Psoas muscle (tissue), 8 donors: ENCODE data around the gene FBXW11. TPM values are rescaled to one million over a fixed set of nuclear protein-coding genes. Genes with fewer than 3 reads are reported as not detected.

Experiments used
- ATAC-seq, 4 donors: fragments of 200-7000 bp; cut with Tn5 transposase; one replicate each; pipeline ENCODE4 v1.9.1; 2020; ENCODE audit warnings: moderate library complexity in 3 of 4, mild to moderate bottlenecking in 2 of 4
- DNase-seq, 2 donors: peaks; one replicate each; pipeline ENCODE4 v3.0.0-alpha.2; 2020
- H3K27ac ChIP-seq: fragments of 200-600 bp; one replicate; pipeline ENCODE4 v1.8.0; 2022
- H3K27me3 ChIP-seq, 3 donors: fragments of 200-600 bp in 1 of 3; one replicate each; pipeline versions ENCODE4 v1.6.1 to v1.8.0; 2013 to 2022; ENCODE audit warnings: low read length in 2 of 3, mild to moderate bottlenecking in 2 of 3, moderate library complexity in 1 of 3; ENCODE audit not compliant: insufficient read depth in 3 of 3
- H3K36me3 ChIP-seq, 2 donors: fragments of 200-600 bp in 1 of 2; one replicate each; pipeline versions ENCODE4 v1.6.1 to v1.8.0; 2013 to 2022; ENCODE audit warnings: low read depth in 1 of 2, mild to moderate bottlenecking in 1 of 2, moderate library complexity in 1 of 2; ENCODE audit not compliant: insufficient read depth in 1 of 2
- H3K4me1 ChIP-seq: fragments of 200-600 bp; one replicate; pipeline ENCODE4 v1.8.0; 2022
- H3K4me3 ChIP-seq: fragments of 200-600 bp; one replicate; pipeline ENCODE4 v1.8.0; 2022; ENCODE audit warnings: mild to moderate bottlenecking
- H3K9me3 ChIP-seq: fragments of 200-600 bp; one replicate; pipeline ENCODE4 v1.8.0; 2022
- WGBS, 3 donors: extraction: QIAGEN DNeasy Blood & Tissue Kit; methylation state at CpG; one replicate each; pipeline versions ENCODE4 v1.1.6 to v1.1.7; 2013; 5-methylcytosine and 5-hydroxymethylcytosine counted together
- intact Hi-C, 2 donors: fragments of 100-400 bp; cut with DNase I; formaldehyde crosslinking; loops; one replicate each; pipeline versions ENCODE4 v1.11.0 to v1.14.2; 2022
- polyA plus RNA-seq, 3 donors: library from polyadenylated mRNA; stranded (reverse); fragments of 200-250 nt; gene quantifications; one replicate each; pipeline ENCODE4 v1.2.3, GENCODE V29; 2013
- total RNA-seq, 4 donors: library from RNA; stranded (reverse); fragmentation: NEBNext Ultra II Directional in 2 of 4; extraction: Animal tissue kit (Norgen Biotek cat#: 25700) in 2 of 4; gene quantifications; one replicate each; pipeline versions ENCODE4 v1.2.1 to v1.2.4, GENCODE V29; 2021 to 2023
- TF ChIP-seq, protein P1 (sequence below): fragments of 200-600 bp; IDR thresholded peaks from one replicate; pipeline ENCODE4 v1.8.0; 2022; ENCODE audit warnings: antibody characterized with exemption
- donor health status: healthy with polysubstance abuse.
- donor health status: DM: no; HTN: no; CAD: no; lungs with moderate emphysema.
- donor health status: Bipolar disorder and iron deficiency.
- donor health status: healthy.
- donor health status: DM: yes; HTN: yes; CAD: no.
- donor health status: DM: no; HTN: no; CAD: no.
- donor health status: DM: no; HTN: no; CAD: no.
- donor health status: DM: yes; HTN: yes; CAD: no.

FBXW11 gene
- total and polyA plus RNA-seq, 7 donors: 14.7 to 62.8 (median 50.1) TPM

DNA sequence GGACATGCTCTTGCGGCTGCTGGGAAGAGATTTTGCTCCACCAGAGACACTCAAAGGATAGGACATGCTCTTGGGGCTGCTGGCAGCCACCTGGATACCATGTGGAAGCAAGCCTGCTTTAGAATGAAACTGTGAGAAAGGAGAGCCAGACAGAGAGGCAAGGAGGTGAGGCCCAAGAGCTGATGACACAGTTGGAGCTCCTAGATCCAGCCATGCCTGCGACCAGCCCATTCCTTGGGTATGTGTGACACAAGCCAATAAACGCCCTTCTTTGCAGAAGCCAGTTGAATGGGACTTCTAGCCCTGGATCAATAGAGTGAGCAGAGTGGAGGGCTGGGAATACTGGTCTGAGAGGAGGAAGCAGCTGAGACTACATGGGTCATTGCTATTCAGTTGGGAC is 151.2 kb downstream of the FBXW11 start:
- no peaks in the 10 kb centered on the region for H3K27me3 ChIP-seq
- DNase-seq (no peak), ATAC-seq (no peak)
- intact Hi-C loops: loop anchor here in 1 of 2 donors (5.0 kb wide), 1 partner anchor 433 kb away; no protein-coding TSS in a partner anchor
- TF ChIP-seq, protein P1, sequence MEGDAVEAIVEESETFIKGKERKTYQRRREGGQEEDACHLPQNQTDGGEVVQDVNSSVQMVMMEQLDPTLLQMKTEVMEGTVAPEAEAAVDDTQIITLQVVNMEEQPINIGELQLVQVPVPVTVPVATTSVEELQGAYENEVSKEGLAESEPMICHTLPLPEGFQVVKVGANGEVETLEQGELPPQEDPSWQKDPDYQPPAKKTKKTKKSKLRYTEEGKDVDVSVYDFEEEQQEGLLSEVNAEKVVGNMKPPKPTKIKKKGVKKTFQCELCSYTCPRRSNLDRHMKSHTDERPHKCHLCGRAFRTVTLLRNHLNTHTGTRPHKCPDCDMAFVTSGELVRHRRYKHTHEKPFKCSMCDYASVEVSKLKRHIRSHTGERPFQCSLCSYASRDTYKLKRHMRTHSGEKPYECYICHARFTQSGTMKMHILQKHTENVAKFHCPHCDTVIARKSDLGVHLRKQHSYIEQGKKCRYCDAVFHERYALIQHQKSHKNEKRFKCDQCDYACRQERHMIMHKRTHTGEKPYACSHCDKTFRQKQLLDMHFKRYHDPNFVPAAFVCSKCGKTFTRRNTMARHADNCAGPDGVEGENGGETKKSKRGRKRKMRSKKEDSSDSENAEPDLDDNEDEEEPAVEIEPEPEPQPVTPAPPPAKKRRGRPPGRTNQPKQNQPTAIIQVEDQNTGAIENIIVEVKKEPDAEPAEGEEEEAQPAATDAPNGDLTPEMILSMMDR: no peak
- no peaks in the 10 kb centered on the region for H3K9me3 ChIP-seq
- H3K4me3 ChIP-seq: no peak overlapping the region
- no peaks in the 10 kb centered on the region for H3K36me3 ChIP-seq
- WGBS, 3 donors: 92 to 100% (median 93%) methylated on average over 3 of the region's 3 CpGs
- no peaks in the 10 kb centered on the region for H3K4me1 ChIP-seq
- no peak overlapping the region for H3K27ac ChIP-seq

DNA sequence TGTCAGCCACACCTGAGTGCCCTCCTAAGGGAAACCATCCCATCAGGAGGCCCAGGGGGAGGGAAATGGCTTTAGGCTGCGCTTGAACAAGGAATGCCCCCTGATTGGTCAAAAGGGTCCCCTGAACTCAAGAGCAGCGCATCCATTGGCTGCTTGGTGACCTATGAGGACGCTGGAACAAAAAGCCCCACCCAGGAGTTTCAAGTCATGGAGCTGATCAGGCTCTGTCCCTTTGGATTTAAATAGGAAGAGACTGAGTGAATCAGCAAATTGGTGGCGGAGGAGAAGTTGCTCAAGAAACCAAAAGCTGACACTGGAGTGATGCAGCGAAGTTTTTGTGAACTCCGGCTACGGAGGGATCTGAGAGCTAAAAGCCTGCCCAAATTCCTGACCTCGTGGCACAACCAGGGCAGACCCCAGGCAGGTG is 154.2 kb downstream of the FBXW11 start:
- H3K9me3 ChIP-seq: no peaks in the 10 kb centered on the region
- H3K27me3 ChIP-seq: no peaks in the 10 kb centered on the region
- TF ChIP-seq, protein P1: no peak
- WGBS, 3 donors: 87 to 95% (median 92%) methylated on average over 8 of the region's 8 CpGs
- no peaks in the 10 kb centered on the region for H3K4me1 ChIP-seq
- no peaks in the 10 kb centered on the region for H3K36me3 ChIP-seq
- H3K27ac ChIP-seq: no peak overlapping the region
- DNase-seq: no peak
- H3K4me3 ChIP-seq: no peak overlapping the region
- no peak for ATAC-seq
- intact Hi-C loops: no loop called here

DNA sequence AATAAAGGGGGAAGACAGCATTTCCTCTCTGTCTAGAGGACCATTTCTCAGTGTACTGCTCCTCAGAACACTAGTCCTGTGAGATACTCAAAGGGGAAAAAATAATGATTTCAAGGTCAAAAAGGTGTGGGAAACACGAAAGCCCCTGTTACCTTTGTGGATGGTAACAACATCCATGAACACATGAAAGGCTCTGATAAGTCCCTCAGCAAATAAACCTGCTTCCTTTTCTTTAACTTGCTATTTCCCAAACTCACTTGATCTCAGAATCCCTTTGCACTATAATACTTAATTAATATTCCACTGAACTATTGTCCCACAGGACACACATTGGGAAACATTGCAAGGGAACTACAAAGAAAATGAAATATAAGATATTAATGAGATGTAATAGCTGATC is 155.2 kb downstream of the FBXW11 start:
- no peak for DNase-seq
- intact Hi-C loops: no loop called here
- WGBS, 3 donors: 73 to 82% (median 74%) methylated on average over 1 of the region's 1 CpG
- no peak overlapping the region for H3K4me3 ChIP-seq
- ATAC-seq: no peak
- H3K27me3 ChIP-seq: no peaks in the 10 kb centered on the region
- H3K9me3 ChIP-seq: no peaks in the 10 kb centered on the region
- H3K4me1 ChIP-seq: no peaks in the 10 kb centered on the region
- TF ChIP-seq, protein P1: no peak
- H3K36me3 ChIP-seq: no peaks in the 10 kb centered on the region
- H3K27ac ChIP-seq: no peak overlapping the region

DNA sequence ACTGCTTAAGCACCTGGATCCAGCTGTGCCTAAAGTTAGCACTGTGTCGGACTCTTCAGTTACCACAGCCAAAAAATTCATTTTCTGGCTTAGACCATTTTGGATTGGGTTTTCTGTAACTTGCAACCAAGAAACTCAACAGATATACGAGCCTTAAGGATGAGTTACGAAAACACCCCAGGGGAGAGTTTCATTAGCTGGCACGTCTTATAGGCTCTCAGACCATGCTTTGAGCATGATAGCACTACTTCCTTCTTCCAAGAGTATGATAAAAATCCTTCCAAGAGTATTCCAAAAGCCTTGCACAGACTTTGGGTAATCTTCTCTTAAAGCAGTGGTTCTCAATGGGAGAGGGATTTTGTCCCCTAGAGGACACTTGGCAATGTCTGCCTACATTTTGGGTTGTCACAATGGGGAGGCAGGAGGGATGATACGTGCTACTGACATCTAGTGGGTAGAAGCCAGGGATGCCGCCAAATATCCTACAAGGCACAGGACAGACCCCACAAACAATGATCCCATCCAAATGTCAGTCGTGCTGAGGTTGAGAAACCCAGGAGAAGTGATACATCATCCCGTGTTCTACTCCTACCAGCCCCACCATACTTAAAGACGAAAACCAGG is 156.0 kb downstream of the FBXW11 start:
- Histone ChIP-seq H3K4me3 (no peak overlapping the region), H3K27ac (no peak overlapping the region), H3K36me3 (no peaks in the 10 kb centered on the region), H3K27me3 (no peaks in the 10 kb centered on the region), H3K4me1 (no peaks in the 10 kb centered on the region), H3K9me3 (no peaks in the 10 kb centered on the region)
- TF ChIP-seq, protein P1: no peak
- 67 to 76% (median 70%) methylated on average over 9 of the region's 9 CpGs for WGBS, 3 donors
- intact Hi-C loops: no loop called here
- peak in 2 of 4 donors; percentile 32 for ATAC-seq
- DNase-seq: no peak
